CD1c-positive myeloid dendritic cell (primary cell): ENCODE measurements around the gene NOP56.
A peak's percentile ranks its signal among the peaks of the same experiment; 100 is the strongest.
"Not testable (repeated sequence)": the region's sequence is repeated elsewhere in the genome, so short reads cannot be mapped to it uniquely, and the experiment has no call there.

Source experiments
- DNase-seq: peaks from one replicate; pipeline ENCODE4 v3.0.0-alpha.2; 2016; ENCODE audit errors: extremely low spot score

The NOP56 gene

GRCh38 chr20:2643708-2644107, 8.7 kb upstream of the NOP56 start:
- no peak for DNase-seq

DNA sequence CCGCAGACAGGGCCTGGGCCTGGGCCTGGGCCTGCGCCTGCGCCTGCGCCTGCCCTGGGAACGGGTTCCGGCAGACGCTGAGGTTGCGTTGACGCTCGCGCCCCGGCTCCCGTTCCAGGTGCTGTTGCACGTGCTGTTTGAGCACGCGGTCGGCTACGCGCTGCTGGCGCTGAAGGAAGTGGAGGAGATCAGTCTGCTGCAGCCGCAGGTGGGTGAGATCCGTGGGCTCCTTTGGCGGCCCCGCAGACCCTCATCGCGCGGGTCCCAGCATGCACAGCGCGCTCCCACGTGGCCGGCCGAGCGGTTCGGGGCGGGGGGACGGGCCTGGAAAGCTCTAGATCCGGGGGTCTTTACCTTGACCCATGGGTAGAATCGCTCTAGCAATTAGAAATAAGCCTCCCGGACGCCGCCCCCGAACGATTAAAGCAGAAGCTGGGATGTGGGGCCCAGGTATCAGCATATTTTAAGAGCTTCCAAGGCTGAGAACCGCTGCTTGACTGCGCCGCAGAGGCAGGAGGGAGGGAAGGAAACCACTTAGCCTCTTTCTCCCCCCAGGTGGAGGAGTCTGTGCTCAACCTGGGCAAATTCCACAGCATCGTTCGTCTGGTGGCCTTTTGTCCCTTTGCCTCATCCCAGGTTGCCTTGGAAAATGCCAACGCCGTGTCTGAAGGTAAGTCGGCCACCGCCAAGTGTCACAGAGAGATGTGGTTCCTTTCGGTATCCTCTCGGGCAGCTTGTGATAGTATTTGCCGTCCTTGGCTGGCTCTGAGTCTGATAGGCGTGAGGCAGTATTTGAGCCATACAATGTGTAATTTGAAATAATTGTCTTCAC, 508 bp downstream of the NOP56 start:
- DNase-seq, result no peak

DNA sequence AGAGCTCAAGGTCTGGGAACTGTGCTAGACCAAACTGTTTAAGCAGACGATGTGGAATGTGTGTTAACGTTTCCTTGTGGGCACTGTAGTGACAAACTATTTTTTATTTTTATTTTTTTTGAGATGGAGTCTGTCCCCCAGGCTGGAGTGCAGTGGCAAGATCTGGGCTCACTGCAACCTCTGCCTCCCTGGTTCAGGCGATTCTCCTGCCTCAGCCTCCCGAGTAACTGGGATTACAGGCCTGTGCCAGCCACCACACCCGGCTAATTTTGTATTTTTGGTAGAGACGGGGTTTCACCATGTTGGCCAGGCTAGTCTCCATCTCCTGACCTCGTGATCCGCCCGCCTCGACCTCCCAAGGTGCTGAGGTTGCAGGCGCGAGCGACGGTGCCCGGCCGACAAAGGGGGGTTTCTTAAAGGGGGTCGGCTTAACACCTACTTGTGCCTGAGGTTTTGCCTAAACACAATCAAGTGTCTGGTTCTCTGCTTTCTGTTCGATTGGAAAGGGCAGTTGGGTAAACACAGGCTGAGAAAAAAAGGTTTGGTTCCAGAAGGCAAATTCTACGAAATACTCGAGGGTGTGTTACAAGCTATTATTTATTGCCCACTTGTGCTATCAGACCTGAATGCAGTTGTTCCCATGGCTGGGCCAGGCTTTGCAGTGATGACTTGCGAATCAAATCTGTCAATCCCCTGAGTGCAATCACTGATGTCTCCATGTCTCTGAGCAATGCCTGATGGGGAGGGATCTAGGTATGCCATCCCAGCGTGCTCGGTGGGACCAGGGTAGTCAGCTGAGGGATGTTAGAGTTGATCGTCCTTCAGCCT, 1.3 kb downstream of the NOP56 start:
- DNase-seq, result no peak

- DNase-seq, result no peak
These were observed 2.0 kb downstream of the NOP56 start for GRCh38 chr20:2654384-2654822.

- DNase-seq, result no peak
These were observed 2.4 kb downstream of the NOP56 start for GRCh38 chr20:2654831-2655230.

GRCh38 chr20:2655331-2656116, 3.1 kb downstream of the NOP56 start:
- DNase-seq, result no peak

GRCh38 chr20:2656471-2657117, 4.2 kb downstream of the NOP56 start:
- no peak for DNase-seq

DNA sequence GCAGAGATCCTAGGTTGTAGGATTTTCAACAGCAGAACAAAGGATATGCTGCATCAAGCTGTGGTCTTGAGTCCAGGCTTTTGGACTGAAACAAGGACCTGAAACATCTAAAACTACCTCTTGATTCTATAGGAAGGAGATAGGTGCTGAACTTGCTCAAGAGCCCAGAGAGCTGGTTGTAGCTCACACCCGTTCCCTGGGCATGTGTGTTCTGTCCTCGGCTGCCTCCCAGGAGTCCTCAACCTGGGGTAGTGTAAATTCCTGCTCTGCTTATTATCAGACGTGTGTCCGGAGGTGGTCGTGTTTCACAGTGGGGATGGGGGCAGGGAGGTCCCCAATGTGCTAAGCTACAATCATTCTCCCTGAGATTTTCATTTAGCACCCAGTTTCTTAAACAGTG, 4.8 kb downstream of the NOP56 start:
- DNase-seq, result no peak

- DNase-seq, result no peak
These were observed 5.2 kb downstream of the NOP56 start for GRCh38 chr20:2657674-2658073.

GRCh38 chr20:2658414-2659354, 6.3 kb downstream of the NOP56 start:
- DNase-seq, result no peak

- no peak for DNase-seq
These were observed 7.1 kb downstream of the NOP56 start for GRCh38 chr20:2659547-2659946.

DNA sequence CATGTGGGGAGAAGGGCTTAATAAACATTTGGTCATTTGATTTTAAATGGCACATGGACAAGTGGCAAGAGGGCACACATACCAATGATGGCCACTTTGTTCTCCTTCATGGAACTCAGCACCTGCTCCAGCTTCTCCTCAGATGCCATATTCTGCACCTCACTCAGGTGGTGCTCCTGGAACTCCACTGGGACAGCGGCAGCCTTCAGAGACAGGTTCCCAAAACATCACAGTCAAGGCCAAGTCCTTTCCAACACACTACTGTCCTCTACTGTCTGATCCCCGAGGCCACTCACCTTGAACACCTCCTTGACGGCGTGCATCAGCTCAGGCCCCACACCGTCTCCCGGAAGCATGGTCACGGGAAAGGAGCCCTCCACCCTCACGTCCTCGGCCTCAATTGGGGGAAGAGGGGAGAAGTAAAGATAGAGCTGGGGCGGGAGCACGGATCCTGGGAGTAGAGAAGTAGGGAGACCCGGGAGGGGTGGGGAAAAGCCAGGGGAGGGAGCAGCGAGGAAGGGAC, 11.0 kb downstream of the NOP56 start:
- no peak for DNase-seq

DNA sequence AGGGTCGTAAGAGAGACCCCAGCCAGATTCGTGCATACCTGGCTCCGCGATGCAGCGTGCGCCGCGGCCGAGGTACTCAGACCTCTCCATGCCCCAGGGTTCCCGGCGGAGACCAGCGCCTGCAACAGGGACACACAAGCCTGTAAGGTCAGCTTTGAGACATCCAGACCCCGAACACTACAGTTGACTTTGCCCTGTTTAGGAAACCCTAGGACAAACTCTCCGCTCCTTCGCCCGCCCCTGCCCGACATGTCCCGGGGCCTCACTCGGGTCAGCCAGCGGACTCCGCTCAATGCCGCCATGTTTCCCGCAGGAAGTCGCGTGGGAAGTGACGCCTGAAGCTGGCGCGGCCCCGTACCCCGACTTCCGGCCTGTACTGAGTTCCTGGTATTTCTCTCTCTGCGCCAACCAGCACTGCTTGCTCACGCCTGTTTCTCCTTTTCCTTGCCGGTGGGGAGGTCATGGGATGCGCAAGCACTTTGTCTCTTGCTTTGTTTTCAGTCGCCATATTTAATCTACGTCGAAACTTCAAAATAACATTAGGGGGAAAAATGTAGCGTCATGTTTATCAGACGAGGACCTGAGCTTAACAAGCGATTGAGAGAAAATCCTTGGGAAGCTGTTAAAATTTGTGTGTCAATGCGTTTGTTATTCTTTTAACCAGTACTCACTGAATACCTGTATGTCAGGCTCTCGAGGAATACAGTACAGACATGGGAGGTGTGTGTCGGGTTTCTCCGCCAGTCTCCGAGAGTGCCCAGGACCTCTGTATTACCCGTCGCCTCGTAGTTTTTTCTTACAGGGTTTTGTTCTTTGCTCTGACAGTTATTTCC, 11.7 kb downstream of the NOP56 start, which contains the start of gene IDH3B:
Gene IDH3B, minus strand, starts transcription at position 330 of the 833 bp plus-strand sequence. Its CDS starts 28 bp downstream, at position 302.
- peak; percentile 97 for DNase-seq

GRCh38 chr20:2671977-2672376, 19.5 kb downstream of the NOP56 start:
- DNase-seq, result peak; percentile 16

- DNase-seq, result no peak
These were observed 20.0 kb downstream of the NOP56 start for GRCh38 chr20:2672446-2672845.

DNA sequence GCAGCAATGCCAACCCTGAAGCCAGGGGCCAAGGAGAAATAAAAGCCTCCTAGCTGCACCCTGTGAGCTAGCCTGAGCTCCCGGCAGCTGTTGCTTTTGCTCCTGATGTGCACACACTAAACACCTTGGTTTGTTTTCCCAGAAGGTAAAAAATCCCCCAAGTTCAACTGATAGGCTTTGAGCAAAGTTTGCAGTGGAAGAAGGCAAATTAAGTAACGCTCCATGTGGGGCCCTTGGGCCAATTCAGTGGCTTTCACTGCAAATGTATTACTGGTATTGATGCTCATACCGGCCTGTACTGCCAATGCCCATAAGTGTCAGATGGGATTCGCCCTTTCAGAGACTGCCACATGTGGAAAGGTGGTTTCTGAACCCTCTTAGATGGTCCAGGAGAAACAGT, 21.0 kb downstream of the NOP56 start:
- DNase-seq, result no peak

DNA sequence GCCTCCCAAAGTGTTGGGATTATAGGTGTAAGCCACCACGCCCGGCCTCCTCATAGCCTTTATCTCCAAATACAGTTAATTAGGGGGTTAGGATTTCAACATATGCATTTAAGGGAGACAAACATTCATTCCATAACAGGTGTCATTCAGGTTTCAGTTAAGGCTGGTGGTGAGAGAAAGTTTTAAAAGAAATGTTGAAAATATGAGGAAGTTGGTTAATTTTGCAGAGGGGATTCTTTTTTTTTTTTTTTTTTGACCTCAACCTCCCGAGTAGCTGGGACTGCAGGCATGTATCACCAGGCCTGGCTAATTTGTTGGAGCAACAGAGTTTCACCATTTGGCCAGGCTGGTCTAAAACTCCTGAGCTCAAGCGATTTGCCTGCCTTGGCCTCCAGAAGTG, 27.6 kb downstream of the NOP56 start:
- DNase-seq, result no peak

GRCh38 chr20:2682040-2682439, 29.6 kb downstream of the NOP56 start:
- not testable (repeated sequence) for DNase-seq

- DNase-seq, result peak; percentile 62
These were observed 32.4 kb downstream of the NOP56 start for GRCh38 chr20:2684817-2685216.
